Mesothelial cell of epicardium (in vitro differentiated cells): Measurements from ENCODE around the gene FXYD5. TPM values are rescaled to one million over a fixed set of nuclear protein-coding genes. Genes with fewer than 3 reads are reported as not detected.
A peak's percentile ranks its signal among the peaks of the same experiment; 100 is the strongest.

ENCODE experiments used
- DNase-seq, 2 experiments: peaks; one replicate each; pipeline ENCODE4 v3.0.0; 2021; ENCODE audit warnings: low spot score in 2 of 2; ENCODE audit not compliant: unreplicated experiment in 2 of 2
- H3K27ac Mint-ChIP-seq: 2 replicates; pipeline ENCODE4 v1.8.0; 2021; ENCODE audit warnings: mixed read lengths
- H3K27me3 Mint-ChIP-seq: 2 replicates; pipeline ENCODE4 v1.8.0; 2021; ENCODE audit warnings: low read depth, mixed read lengths
- H3K36me3 Mint-ChIP-seq: 2 replicates; pipeline ENCODE4 v1.8.0; 2021; ENCODE audit warnings: mixed read lengths
- H3K4me1 Mint-ChIP-seq: 2 replicates; pipeline ENCODE4 v1.8.0; 2021; ENCODE audit warnings: mixed read lengths
- H3K4me3 Mint-ChIP-seq: 2 replicates; pipeline ENCODE4 v1.8.0; 2021; ENCODE audit warnings: mild to moderate bottlenecking, moderate library complexity, mixed read lengths
- H3K9me3 Mint-ChIP-seq: 2 replicates; pipeline ENCODE4 v1.8.0; 2021; ENCODE audit warnings: mixed read lengths
- CTCF ChIP-seq: fragments of 200-600 bp; sonication (generic); IDR thresholded peaks from one replicate; pipeline ENCODE4 v1.5.0; 2021; ENCODE audit warnings: antibody characterized with exemption; ENCODE audit not compliant: unreplicated experiment
- total RNA-seq: library from RNA; stranded (reverse); gene quantifications from 3 replicates; pipeline ENCODE4 v1.2.1, GENCODE V29; 2021

Gene FXYD5
- total RNA-seq, 1 donor from 2014 or later, result 24.7 TPM

- H3K4me1 Mint-ChIP-seq, result peaks cover 26% of the 10 kb centered on the region
- H3K4me3 Mint-ChIP-seq, result peak overlapping the region; percentile 70
- peaks cover 4% of the 10 kb centered on the region for H3K27me3 Mint-ChIP-seq
- H3K9me3 Mint-ChIP-seq, result no peaks in the 10 kb centered on the region
- no peak overlapping the region for H3K27ac Mint-ChIP-seq
- no peaks in the 10 kb centered on the region for H3K36me3 Mint-ChIP-seq
- peak; percentile 91 for TF ChIP-seq CTCF
- DNase-seq, result peak; percentile 56 to 93
Measured at GRCh38 chr19:35114353-35115176, 40.0 kb upstream of the FXYD5 start.

GRCh38 chr19:35115177-35115951 lies 39.2 kb upstream of the FXYD5 start, which contains the start of gene FXYD3:
Gene FXYD3 (plus strand): TSS chr19:35115823. CDS start chr19:35119377, 3,554 bp downstream.
- Mint-ChIP-seq H3K4me1 (peaks cover 26% of the 10 kb centered on the region), H3K27ac (no peak within 1 kb of the TSS), H3K4me3 (peak within 1 kb of the TSS; percentile 70), H3K27me3 (peaks cover 4% of the 10 kb centered on the region), H3K36me3 (no peaks in the 10 kb centered on the region), H3K9me3 (no peaks in the 10 kb centered on the region)
- no peak for DNase-seq
- TF ChIP-seq CTCF, result no peak

- no peaks in the 10 kb centered on the region for H3K36me3 Mint-ChIP-seq
- peaks cover 4% of the 10 kb centered on the region for H3K27me3 Mint-ChIP-seq
- peak overlapping the region; percentile 46 for H3K4me3 Mint-ChIP-seq
- H3K4me1 Mint-ChIP-seq, result peaks cover 24% of the 10 kb centered on the region
- H3K27ac Mint-ChIP-seq, result no peak overlapping the region
- no peak for TF ChIP-seq CTCF
- DNase-seq, result no peak
- no peaks in the 10 kb centered on the region for H3K9me3 Mint-ChIP-seq
Measured at GRCh38 chr19:35116072-35116801, 38.3 kb upstream of the FXYD5 start.

- H3K4me1 Mint-ChIP-seq, result peaks cover 24% of the 10 kb centered on the region
- H3K4me3 Mint-ChIP-seq, result no peak overlapping the region
- H3K9me3 Mint-ChIP-seq, result no peaks in the 10 kb centered on the region
- no peak for DNase-seq
- TF ChIP-seq CTCF, result no peak
- H3K27me3 Mint-ChIP-seq, result peaks cover 4% of the 10 kb centered on the region
- no peak overlapping the region for H3K27ac Mint-ChIP-seq
- no peaks in the 10 kb centered on the region for H3K36me3 Mint-ChIP-seq
Measured at GRCh38 chr19:35117116-35117515, 37.4 kb upstream of the FXYD5 start.

- H3K4me3 Mint-ChIP-seq, result no peak overlapping the region
- H3K36me3 Mint-ChIP-seq, result no peaks in the 10 kb centered on the region
- peaks cover 4% of the 10 kb centered on the region for H3K27me3 Mint-ChIP-seq
- peaks cover 24% of the 10 kb centered on the region for H3K4me1 Mint-ChIP-seq
- no peak for DNase-seq
- TF ChIP-seq CTCF, result no peak
- H3K27ac Mint-ChIP-seq, result no peak overlapping the region
- H3K9me3 Mint-ChIP-seq, result no peaks in the 10 kb centered on the region
Measured at GRCh38 chr19:35117799-35118198, 36.7 kb upstream of the FXYD5 start.
